HCT116 (cell line): ENCODE results near the gene TCF20. TPM values are rescaled to one million over a fixed set of nuclear protein-coding genes. Genes with fewer than 3 reads are reported as not detected.

Source experiments
- ATAC-seq: fragments of 200-7000 bp; cut with Tn5 transposase; 2 replicates; pipeline ENCODE4 v1.9.1; 2020; ENCODE audit warnings: mild to moderate bottlenecking, moderate library complexity
- BruUV-seq: library from RNA; stranded (reverse); fragments of 400-500 nt; replicated peaks from 2 replicates; lab custom pipeline; 2021; lab: Mats Ljungman, UMichigan
- CTCF ChIA-PET: fragments of 300-600 bp; sonication (Branson Sonifier 250); formaldehyde crosslinking; loops from one replicate; lab custom pipeline; 2021; ENCODE audit warnings: antibody characterized with exemption; lab: Charles Lee
- POLR2A ChIA-PET: fragments of 300-600, 350-600 bp; sonication (Branson Sonifier 250); formaldehyde crosslinking; loops from one replicate; lab custom pipeline; 2021; ENCODE audit warnings: antibody characterized with exemption; lab: Charles Lee
- RAD21 ChIA-PET, 2 experiments: fragments of 300-600 bp; sonication (Branson Sonifier 250); formaldehyde crosslinking; loops; one replicate each; lab custom pipeline; 2023; ENCODE audit warnings: low total read pairs in 2 of 2; ENCODE audit not compliant: uncharacterized antibody in 2 of 2, unreplicated experiment in 2 of 2, low non-redundant PET in 1 of 2; lab: Charles Lee
- DNase-seq: peaks from one replicate; pipeline ENCODE4 v3.0.0-alpha.2; 2010; ENCODE audit warnings: low read depth, low spot score
- H2AFZ ChIP-seq: fragments of 200-600 bp; shearing (Covaris generic), sonication (generic); 2 replicates; pipeline ENCODE4 v1.6.1; 2017; ENCODE audit warnings: low read depth, mixed run types, mixed read lengths, antibody characterized with exemption, low read length; ENCODE audit not compliant: poor library complexity, severe bottlenecking
- H3K27ac ChIP-seq: 2 replicates; pipeline ENCODE4 v1.5.1; 2012; ENCODE audit warnings: low read depth, low read length
- H3K27me3 ChIP-seq: fragments of 200-600 bp; sonication (generic); 2 replicates; pipeline ENCODE4 v1.6.1; 2016; ENCODE audit warnings: mixed run types, low read length, mixed read lengths; ENCODE audit not compliant: insufficient read depth
- H3K36me3 ChIP-seq, 2 experiments: fragments of 200-500 bp in 1 of 2; fragments of 200-600 bp in 1 of 2; sonication (Bioruptor generic) in 1 of 2; sonication (generic) in 1 of 2; 2 replicates each; pipeline versions ENCODE4 v1.5.1 to v1.6.1; 2014 to 2016; ENCODE audit warnings: low read length in 2 of 2, inconsistent platforms in 1 of 2, mixed read lengths in 1 of 2, mixed run types in 1 of 2; ENCODE audit not compliant: insufficient read depth in 2 of 2, control insufficient read depth in 1 of 2
- H3K4me1 ChIP-seq, 2 experiments: fragments of 200-600 bp in 1 of 2; sonication (generic) in 1 of 2; 2 replicates each; pipeline versions ENCODE4 v1.5.1 to v1.6.1; 2012 to 2017; ENCODE audit warnings: low read length in 2 of 2, inconsistent platforms in 1 of 2, mild to moderate bottlenecking in 1 of 2, mixed read lengths in 1 of 2, mixed run types in 1 of 2, moderate library complexity in 1 of 2; ENCODE audit not compliant: insufficient read depth in 2 of 2, control insufficient read depth in 1 of 2
- H3K4me2 ChIP-seq: fragments of 200-600 bp; sonication (generic); 2 replicates; pipeline ENCODE4 v1.6.1; 2017; ENCODE audit warnings: mixed run types, low read length, mixed read lengths
- H3K4me3 ChIP-seq, 2 experiments: fragments of 200-600 bp in 1 of 2; sonication (generic) in 1 of 2; replicated peaks in 1 of 2; 2 replicates each; pipeline ENCODE4 v1.5.1; 2011 to 2016; ENCODE audit warnings: low read length in 2 of 2, control low read depth in 1 of 2, low read depth in 1 of 2, mild to moderate bottlenecking in 1 of 2, mixed read lengths in 1 of 2, mixed run types in 1 of 2
- H3K79me2 ChIP-seq: fragments of 200-600 bp; sonication (generic); 2 replicates; pipeline ENCODE4 v1.6.1; 2017; ENCODE audit warnings: mild to moderate bottlenecking, mixed run types, low read length, moderate library complexity, mixed read lengths; ENCODE audit not compliant: insufficient read depth
- H3K9ac ChIP-seq: fragments of 200-600 bp; sonication (generic); 2 replicates; pipeline ENCODE4 v1.6.1; 2016; ENCODE audit warnings: low read length, mixed read lengths
- H3K9me2 ChIP-seq: fragments of 200-600 bp; sonication (generic), shearing (Covaris generic); 2 replicates; pipeline ENCODE4 v1.6.1; 2017; ENCODE audit warnings: mixed run types, mild to moderate bottlenecking, moderate library complexity; ENCODE audit not compliant: insufficient read depth
- H3K9me3 ChIP-seq, 2 experiments: fragments of 200-500 bp in 1 of 2; fragments of 200-600 bp in 1 of 2; sonication (Bioruptor generic) in 1 of 2; sonication (generic) in 1 of 2; 2 replicates each; pipeline ENCODE4 v1.6.1; 2014 to 2017; ENCODE audit warnings: low read length in 2 of 2, mixed read lengths in 2 of 2, inconsistent platforms in 1 of 2, low read depth in 1 of 2, mild to moderate bottlenecking in 1 of 2, mixed run types in 1 of 2, moderate library complexity in 1 of 2; ENCODE audit not compliant: control insufficient read depth in 1 of 2, insufficient read depth in 1 of 2
- H4K20me1 ChIP-seq: fragments of 200-600 bp; sonication (generic), shearing (Covaris generic); 2 replicates; pipeline ENCODE4 v1.6.1; 2017; ENCODE audit warnings: mixed run types, mild to moderate bottlenecking, moderate library complexity; ENCODE audit not compliant: insufficient read depth
- CBX3 ChIP-seq: IDR thresholded peaks from 2 replicates; pipeline ENCODE4 v1.6.1; 2012; ENCODE audit warnings: low read depth
- CEBPB ChIP-seq: IDR thresholded peaks from 2 replicates; pipeline ENCODE4 v1.6.1; 2012; ENCODE audit warnings: low read depth
- CTCF ChIP-seq, 3 experiments: fragments of 200-600 bp in 1 of 3; sonication (generic) in 1 of 3; IDR thresholded peaks in 2 of 3; conservative IDR thresholded peaks in 1 of 3; 2 replicates each; pipeline ENCODE4 v1.5.1; 2012 to 2017; ENCODE audit warnings: low read depth in 2 of 3, low read length in 2 of 3, antibody characterized with exemption in 1 of 3, borderline replicate concordance in 1 of 3, control low read depth in 1 of 3, mild to moderate bottlenecking in 1 of 3, mixed read lengths in 1 of 3, mixed run types in 1 of 3, moderate library complexity in 1 of 3; ENCODE audit not compliant: insufficient read depth in 1 of 3
- EGR1 ChIP-seq: IDR thresholded peaks from 2 replicates; pipeline ENCODE4 v1.6.1; 2012; ENCODE audit warnings: low read depth
- ELF1 ChIP-seq: IDR thresholded peaks from 2 replicates; pipeline ENCODE4 v1.6.1; 2012; ENCODE audit warnings: low read depth, borderline replicate concordance
- EZH2 ChIP-seq: fragments of 200-600 bp; sonication (generic); IDR thresholded peaks from 2 replicates; pipeline ENCODE4 v1.6.1; 2017; ENCODE audit warnings: antibody characterized with exemption, mixed run types
- EZH2phosphoT487 ChIP-seq: fragments of 200-600 bp; IDR thresholded peaks from 2 replicates; pipeline ENCODE4 v1.6.1; 2018; ENCODE audit warnings: antibody characterized with exemption, borderline replicate concordance
- FOSL1 ChIP-seq: IDR thresholded peaks from 2 replicates; pipeline ENCODE4 v1.6.1; 2012; ENCODE audit warnings: low read depth
- JUND ChIP-seq: IDR thresholded peaks from 2 replicates; pipeline ENCODE4 v1.6.1; 2012
- MAX ChIP-seq: IDR thresholded peaks from 2 replicates; pipeline ENCODE4 v1.6.1; 2012
- POLR2A ChIP-seq: IDR thresholded peaks from 2 replicates; pipeline ENCODE4 v1.7.0; 2011; ENCODE audit warnings: borderline replicate concordance; ENCODE audit not compliant: insufficient read depth, insufficient read length; ENCODE audit errors: extremely low read depth
- POLR2AphosphoS5 ChIP-seq: IDR thresholded peaks from 2 replicates; pipeline ENCODE4 v1.6.1; 2011; ENCODE audit warnings: mild to moderate bottlenecking, low read depth, low read length, moderate library complexity
- RAD21 ChIP-seq: IDR thresholded peaks from 2 replicates; pipeline ENCODE4 v1.6.1; 2012; ENCODE audit warnings: low read depth, mild to moderate bottlenecking
- REST ChIP-seq: IDR thresholded peaks from 2 replicates; pipeline ENCODE4 v1.6.1; 2012; ENCODE audit warnings: low read depth
- SRF ChIP-seq: IDR thresholded peaks from 2 replicates; pipeline ENCODE4 v1.6.1; 2012; ENCODE audit warnings: low read depth
- TCF7L2 ChIP-seq: IDR thresholded peaks from 2 replicates; pipeline ENCODE4 v1.7.0; 2011; ENCODE audit warnings: borderline replicate concordance, inconsistent platforms; ENCODE audit not compliant: insufficient read depth, insufficient read length; ENCODE audit errors: extremely low read depth
- ZBTB33 ChIP-seq: IDR thresholded peaks from 2 replicates; pipeline ENCODE4 v1.6.1; 2011; ENCODE audit warnings: mild to moderate bottlenecking, low read length, moderate library complexity; ENCODE audit not compliant: insufficient replicate concordance; ENCODE audit errors: extremely low read depth
- ZFX ChIP-seq: fragments of 450-650 bp; IDR thresholded peaks from 2 replicates; pipeline ENCODE4 v1.6.1; 2017
- ZNF274 ChIP-seq: fragments of 200-500 bp; sonication (Bioruptor generic); IDR thresholded peaks from 2 replicates; pipeline ENCODE4 v1.6.1; 2014; ENCODE audit warnings: mild to moderate bottlenecking, low read depth, low read length, inconsistent platforms
- intact Hi-C: fragments of 100-400 bp; cut with micrococcal nuclease; formaldehyde crosslinking; loops from 2 replicates; pipeline ENCODE4 v1.10.0; 2022
- total RNA-seq: library from RNA; stranded (reverse); gene quantifications from one replicate; pipeline ENCODE4 v1.2.1, GENCODE V29; 2021; ENCODE audit not compliant: unreplicated experiment
- TF ChIP-seq, protein P1 (sequence below): IDR thresholded peaks from 2 replicates; pipeline ENCODE4 v1.6.1; 2012

TCF20 gene
- total RNA-seq, 1 experiment from 2014 or later, result 66.7 TPM

- Histone ChIP-seq H3K4me2 (no peak overlapping the region), H3K9me3 (no peaks in the 10 kb centered on the region), H3K36me3 (no peaks in the 10 kb centered on the region), H3K4me3 (no peak overlapping the region), H2AFZ (no peak overlapping the region), H3K4me1 (peaks cover 14 to 31% of the 10 kb centered on the region in 2 experiments), H3K9me2 (no peaks in the 10 kb centered on the region), H3K27me3 (no peaks in the 10 kb centered on the region), H3K79me2 (no peaks in the 10 kb centered on the region), H3K27ac (no peak overlapping the region), H4K20me1 (no peaks in the 10 kb centered on the region), H3K9ac (no peak overlapping the region)
- no TSS peak for BruUV-seq
- no peak for ATAC-seq
- TF ChIP-seq ZNF274 (no peak), POLR2A (no peak), CEBPB (no peak), EZH2phosphoT487 (no peak), ZBTB33 (no peak), EZH2 (no peak), JUND (no peak), POLR2AphosphoS5 (no peak), CBX3 (no peak), ELF1 (no peak), FOSL1 (no peak), ZFX (no peak), MAX (no peak), RAD21 (no peak), SRF (no peak), TCF7L2 (no peak), REST (no peak), EGR1 (no peak), CTCF (IDR thresholded peaks at IDR 0.05 in 2 of 3, conservative IDR thresholded peaks at IDR 0.05 in 1 of 3; ENCODE audit: borderline replicate concordance in 1 of 3, insufficient read depth in 1 of 3, low read depth in 2 of 3, low read length in 2 of 3) (no peak)
- TF ChIP-seq, protein P1, sequence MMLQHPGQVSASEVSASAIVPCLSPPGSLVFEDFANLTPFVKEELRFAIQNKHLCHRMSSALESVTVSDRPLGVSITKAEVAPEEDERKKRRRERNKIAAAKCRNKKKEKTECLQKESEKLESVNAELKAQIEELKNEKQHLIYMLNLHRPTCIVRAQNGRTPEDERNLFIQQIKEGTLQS, result no peak
- RAD21 ChIA-PET, result no interaction called here
- intact Hi-C loops, result no loop called here
- DNase-seq, result no peak
- POLR2A ChIA-PET, result no interaction called here
- CTCF ChIA-PET, result no interaction called here
These were observed 31.3 kb upstream of the TCF20 start for GRCh38 chr22:42301742-42302102.
